MG63 (cell line): ENCODE data around the gene CCDC15. TPM values are rescaled to one million over a fixed set of nuclear protein-coding genes. Genes with fewer than 3 reads are reported as not detected.
"Not testable (repeated sequence)": the region's sequence is repeated elsewhere in the genome, so short reads cannot be mapped to it uniquely, and the experiment has no call there.

Source experiments
- DNase-seq: peaks from one replicate; pipeline ENCODE4 v3.0.0-alpha.2; 2020
- H3K27me3 ChIP-seq: fragments of 250-450 bp; sonication (Bioruptor Pico); 2 replicates; pipeline ENCODE4 v1.5.1; 2020; ENCODE audit warnings: mild to moderate bottlenecking, moderate library complexity
- H3K36me3 ChIP-seq: fragments of 250-450 bp; sonication (Bioruptor Pico); 2 replicates; pipeline ENCODE4 v1.5.1; 2020; ENCODE audit warnings: mild to moderate bottlenecking, moderate library complexity
- H3K4me3 ChIP-seq: fragments of 250-450 bp; sonication (Bioruptor Pico); 2 replicates; pipeline ENCODE4 v1.5.1; 2020; ENCODE audit warnings: mild to moderate bottlenecking, moderate library complexity
- H3K9me3 ChIP-seq: fragments of 250-450 bp; sonication (Bioruptor Pico); 2 replicates; pipeline ENCODE4 v1.5.1; 2020; ENCODE audit warnings: mild to moderate bottlenecking, moderate library complexity
- total RNA-seq: library from RNA; depleted of rRNA; stranded (reverse); fragments of >200 nt; shearing (Covaris generic); gene quantifications from 2 replicates; pipeline ENCODE4 v1.2.3, GENCODE V29; 2014; ENCODE audit warnings: low replicate concordance

CCDC15 gene
- total RNA-seq, 1 experiment from 2014 or later, result 1.5 TPM

DNA sequence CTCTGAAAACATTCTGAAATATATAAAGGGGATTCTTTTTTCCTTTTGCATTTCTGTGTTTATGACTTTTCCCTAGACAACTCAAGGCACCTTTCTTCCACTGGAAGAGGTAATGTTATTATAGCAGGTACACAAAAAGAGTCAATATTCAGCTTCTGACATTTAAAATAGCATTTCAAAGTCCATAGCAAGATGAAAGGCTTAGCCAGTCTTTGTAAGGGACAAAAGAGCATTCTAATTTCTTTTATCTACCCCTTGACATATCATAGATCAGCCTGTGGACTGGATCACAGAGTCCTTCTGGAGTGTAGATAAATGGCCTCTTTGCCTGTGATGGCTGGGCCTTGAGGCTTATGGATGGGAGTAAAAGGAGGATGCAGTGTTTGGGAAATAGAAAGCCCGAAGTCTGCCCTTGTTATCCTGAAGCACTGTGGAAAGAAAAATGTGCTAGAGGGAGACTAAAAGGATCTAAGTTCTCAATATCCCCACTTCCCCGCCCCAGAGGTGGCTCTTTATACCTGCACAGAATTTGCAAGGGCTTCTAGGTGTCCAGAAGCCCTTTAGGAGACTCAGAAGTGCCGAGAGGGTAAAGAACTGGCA is 16.6 kb upstream of the CCDC15 start:
- no peaks in the 10 kb centered on the region for H3K36me3 ChIP-seq
- no peak overlapping the region for H3K4me3 ChIP-seq
- H3K27me3 ChIP-seq, result no peaks in the 10 kb centered on the region
- no peak for DNase-seq
- no peaks in the 10 kb centered on the region for H3K9me3 ChIP-seq

DNA sequence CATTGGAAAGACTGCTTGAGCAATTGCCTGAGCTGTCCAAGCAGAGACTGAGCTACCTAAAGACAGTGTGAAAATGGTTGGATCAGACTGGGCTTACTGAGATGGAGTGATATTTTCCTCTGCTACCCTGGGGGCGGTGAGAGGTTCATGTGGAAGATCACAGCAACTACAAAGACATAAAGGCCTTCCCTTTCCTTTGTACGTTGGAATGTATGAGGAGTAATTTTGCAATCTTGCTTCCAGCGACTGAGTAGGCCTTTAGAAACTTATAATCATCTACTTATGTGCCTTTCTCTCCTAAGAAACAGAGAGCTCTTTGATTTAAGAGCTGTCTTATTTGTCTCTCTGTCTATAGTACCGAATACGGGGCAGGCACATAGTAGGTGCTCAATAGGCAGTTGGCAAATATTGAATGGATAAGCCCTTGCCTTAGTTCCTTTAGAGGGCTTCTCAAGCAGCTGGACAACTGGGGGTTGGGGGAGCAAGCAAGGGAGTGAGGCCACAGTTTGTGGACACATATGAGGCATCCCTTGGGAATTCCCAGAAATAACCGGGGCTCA is 15.7 kb upstream of the CCDC15 start:
- Histone ChIP-seq H3K36me3 (no peaks in the 10 kb centered on the region), H3K27me3 (no peaks in the 10 kb centered on the region), H3K4me3 (no peak overlapping the region), H3K9me3 (no peaks in the 10 kb centered on the region)
- DNase-seq, result no peak

GRCh38 chr11:124938970-124939369 is 15.0 kb upstream of the CCDC15 start:
- Histone ChIP-seq H3K36me3 (no peaks in the 10 kb centered on the region), H3K4me3 (no peak overlapping the region), H3K27me3 (no peaks in the 10 kb centered on the region), H3K9me3 (no peaks in the 10 kb centered on the region)
- DNase-seq, result no peak

DNA sequence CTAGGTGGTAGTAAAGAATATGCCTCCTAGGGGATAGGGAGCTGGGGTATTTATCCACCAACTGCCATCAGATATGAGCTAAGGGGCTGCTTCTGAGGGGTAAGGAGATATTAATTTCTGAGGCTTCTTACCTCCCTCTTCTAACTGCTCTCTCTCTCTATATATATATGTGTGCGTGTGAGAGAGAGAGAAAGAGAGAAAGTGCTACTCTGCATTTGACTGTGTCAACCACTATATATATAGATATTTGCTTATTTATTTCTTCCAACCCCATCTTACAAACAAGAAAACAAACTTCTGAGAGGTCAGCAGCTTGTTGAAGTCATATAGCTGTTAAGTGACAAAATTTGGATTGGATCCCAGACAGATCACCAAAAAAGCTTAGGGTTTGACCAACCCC is 12.3 kb upstream of the CCDC15 start:
- Histone ChIP-seq H3K9me3 (no peaks in the 10 kb centered on the region), H3K27me3 (no peaks in the 10 kb centered on the region), H3K4me3 (no peak overlapping the region), H3K36me3 (no peaks in the 10 kb centered on the region)
- DNase-seq, result no peak

DNA sequence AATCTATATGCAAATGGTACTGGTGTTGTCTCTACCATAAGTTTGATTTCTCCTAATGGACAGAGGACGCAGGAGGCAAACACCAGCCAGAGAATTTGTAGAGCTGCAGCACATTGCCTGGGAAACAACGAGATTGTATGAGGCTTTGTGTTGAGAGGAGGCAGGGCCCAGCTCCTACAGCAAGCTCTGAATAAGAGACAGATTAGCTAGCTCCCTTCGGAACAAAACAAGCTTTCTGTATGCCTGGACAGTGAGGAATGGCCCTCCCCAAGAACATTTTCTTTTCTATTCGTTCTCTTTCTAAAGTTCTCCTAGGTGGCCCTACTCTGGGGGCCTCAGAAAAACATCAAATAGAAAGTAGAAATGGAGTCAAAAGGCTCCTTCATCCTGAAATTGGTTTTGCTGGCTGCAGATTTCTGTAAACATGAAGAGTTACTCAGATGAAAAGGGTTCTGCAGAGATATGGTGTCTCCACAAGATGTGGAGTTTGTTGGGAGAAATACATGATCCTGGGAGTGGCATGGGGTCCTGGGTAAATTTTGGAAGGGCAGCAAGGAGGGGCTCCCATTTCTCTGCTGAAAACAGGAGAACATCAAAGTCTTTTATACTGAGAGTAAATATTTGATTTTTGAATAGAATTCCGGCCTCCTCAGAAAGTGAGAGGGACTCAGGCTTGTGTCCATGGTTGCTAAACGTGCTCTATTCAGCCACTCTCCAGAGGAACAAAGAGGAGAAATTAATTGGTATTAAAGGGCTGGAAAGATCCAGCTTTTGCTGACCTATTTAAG is 11.3 kb upstream of the CCDC15 start:
- Histone ChIP-seq H3K36me3 (no peaks in the 10 kb centered on the region), H3K4me3 (no peak overlapping the region), H3K9me3 (no peaks in the 10 kb centered on the region), H3K27me3 (no peaks in the 10 kb centered on the region)
- DNase-seq, result no peak

DNA sequence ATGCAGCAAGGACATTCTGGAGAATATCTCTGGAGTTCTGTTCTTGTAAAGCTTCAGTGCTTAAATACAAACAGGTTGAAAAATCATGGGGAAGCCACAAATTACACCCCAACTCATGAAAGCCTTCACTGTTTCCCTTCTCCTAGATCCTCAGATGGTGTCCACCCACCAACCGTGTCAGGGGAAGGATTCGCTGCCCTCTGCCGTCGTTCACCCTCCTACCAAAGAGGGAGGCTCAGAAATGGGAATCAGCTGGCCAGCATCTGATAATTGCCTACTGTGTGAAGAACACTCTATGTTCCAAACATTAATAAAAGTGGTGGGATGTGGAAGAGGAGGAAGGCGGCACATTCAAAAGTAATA is 10.8 kb upstream of the CCDC15 start:
- H3K27me3 ChIP-seq, result no peaks in the 10 kb centered on the region
- H3K9me3 ChIP-seq, result no peaks in the 10 kb centered on the region
- no peak overlapping the region for H3K4me3 ChIP-seq
- no peaks in the 10 kb centered on the region for H3K36me3 ChIP-seq
- no peak for DNase-seq

- H3K4me3 ChIP-seq, result no peak overlapping the region
- peaks cover 2% of the 10 kb centered on the region; the same call in 1 of the 2 replicates for H3K9me3 ChIP-seq
- no peaks in the 10 kb centered on the region for H3K36me3 ChIP-seq
- no peaks in the 10 kb centered on the region for H3K27me3 ChIP-seq
- no peak for DNase-seq
These were observed 10.3 kb upstream of the CCDC15 start for GRCh38 chr11:124943741-124944140.

GRCh38 chr11:124944565-124944964 is 9.4 kb upstream of the CCDC15 start:
- DNase-seq, result no peak

DNA sequence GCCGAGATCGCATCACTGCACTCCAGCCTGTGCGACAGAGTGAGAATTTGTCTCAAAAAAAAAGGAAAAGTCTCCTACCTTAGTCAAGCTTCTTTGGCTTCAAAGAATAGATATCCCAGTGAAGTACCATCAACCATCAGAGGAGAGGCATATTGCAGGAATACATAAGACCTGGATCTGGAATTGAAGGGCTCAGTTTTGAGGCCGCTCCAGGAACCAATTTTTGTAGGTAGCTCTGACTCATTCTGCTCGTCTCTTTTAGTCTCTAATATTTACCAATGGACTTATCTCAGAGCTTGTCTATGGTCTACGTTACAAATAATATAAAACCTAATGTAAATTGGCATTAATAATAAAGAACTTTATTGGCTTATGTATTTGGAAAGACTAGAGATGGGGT is 8.2 kb upstream of the CCDC15 start:
- no peak for DNase-seq
- H3K27me3 ChIP-seq, result no peaks in the 10 kb centered on the region
- peaks cover 2% of the 10 kb centered on the region; the same call in 1 of the 2 replicates for H3K9me3 ChIP-seq
- H3K36me3 ChIP-seq, result no peaks in the 10 kb centered on the region
- no peak overlapping the region for H3K4me3 ChIP-seq

More at GRCh38 chr11:124944565-124944964, 9.4 kb upstream of the CCDC15 start:
- Histone ChIP-seq H3K36me3 (no peaks in the 10 kb centered on the region), H3K9me3 (peaks cover 2% of the 10 kb centered on the region; the same call in 1 of the 2 replicates), H3K27me3 (no peaks in the 10 kb centered on the region), H3K4me3 (no peak overlapping the region)

DNA sequence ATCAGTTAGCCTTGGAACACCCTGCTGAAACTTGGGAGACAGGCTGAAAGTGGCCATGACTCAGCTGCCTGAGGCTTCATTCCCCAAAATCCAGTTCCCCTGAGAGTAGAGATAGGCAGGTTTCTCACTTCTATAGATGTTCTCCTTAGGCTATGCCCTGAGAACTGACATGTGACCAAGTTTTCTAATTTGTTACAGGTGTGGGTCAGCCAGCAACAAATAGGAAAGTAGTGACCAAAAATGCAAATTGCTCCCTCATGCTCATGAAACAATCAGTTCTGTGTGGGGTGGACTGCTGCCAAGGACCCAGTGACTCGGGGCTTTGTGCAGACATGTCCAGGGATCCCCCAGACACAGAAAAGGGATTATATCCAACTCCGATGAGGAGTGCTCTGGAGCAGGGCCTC is 7.3 kb upstream of the CCDC15 start:
- no peaks in the 10 kb centered on the region for H3K36me3 ChIP-seq
- H3K27me3 ChIP-seq, result no peaks in the 10 kb centered on the region
- H3K9me3 ChIP-seq, result peaks cover 2% of the 10 kb centered on the region; the same call in 1 of the 2 replicates
- no peak overlapping the region for H3K4me3 ChIP-seq
- peak; percentile 6 for DNase-seq

DNA sequence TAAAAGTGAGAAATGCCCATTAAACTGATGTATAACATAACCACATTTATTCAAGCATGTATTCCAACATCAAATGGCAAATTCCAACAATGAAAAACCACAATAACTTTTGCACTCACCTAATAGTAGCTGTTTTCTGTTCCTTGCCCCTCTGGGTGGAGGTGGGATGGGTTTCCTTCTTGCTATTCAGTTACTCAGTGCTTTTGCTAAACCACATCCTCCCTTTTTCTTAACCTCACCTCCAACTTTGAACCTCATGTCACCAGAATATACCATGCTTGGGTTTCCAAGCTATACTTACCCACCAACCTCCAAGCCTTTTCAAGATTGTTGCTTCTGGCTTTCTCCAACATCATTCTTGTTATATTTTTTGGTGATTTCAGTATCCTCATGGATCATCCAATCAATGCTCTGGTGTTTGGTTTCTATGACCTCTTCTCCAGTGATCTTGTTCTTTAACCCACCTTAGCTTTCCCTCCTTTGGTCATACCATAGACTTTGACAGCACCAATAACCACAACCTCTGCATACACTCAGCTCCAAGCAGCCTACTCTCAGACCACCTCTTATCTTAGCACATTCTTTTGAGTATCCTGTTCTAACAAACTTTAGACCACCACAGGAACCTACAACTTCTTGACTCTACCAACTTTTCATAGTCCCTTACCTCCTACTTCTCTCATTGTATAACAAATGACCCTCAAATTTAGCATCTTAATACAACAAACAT is 3.2 kb upstream of the CCDC15 start:
- Histone ChIP-seq H3K36me3 (no peaks in the 10 kb centered on the region), H3K9me3 (peaks cover 2% of the 10 kb centered on the region; the same call in 1 of the 2 replicates), H3K27me3 (no peaks in the 10 kb centered on the region), H3K4me3 (no peak overlapping the region)
- no peak for DNase-seq

- Histone ChIP-seq H3K4me3 (no peak overlapping the region), H3K27me3 (no peaks in the 10 kb centered on the region), H3K36me3 (no peaks in the 10 kb centered on the region), H3K9me3 (peaks cover 2% of the 10 kb centered on the region; the same call in 1 of the 2 replicates)
- no peak for DNase-seq
These were observed 2.7 kb upstream of the CCDC15 start for GRCh38 chr11:124951341-124951740.

- peak overlapping the region; percentile 72 for H3K4me3 ChIP-seq
- no peaks in the 10 kb centered on the region for H3K9me3 ChIP-seq
- H3K27me3 ChIP-seq, result no peaks in the 10 kb centered on the region
- no peaks in the 10 kb centered on the region; the same call in 1 of the 2 replicates for H3K36me3 ChIP-seq
- no peak for DNase-seq
These were observed 571 bp downstream of the CCDC15 start for GRCh38 chr11:124954590-124954955.

DNA sequence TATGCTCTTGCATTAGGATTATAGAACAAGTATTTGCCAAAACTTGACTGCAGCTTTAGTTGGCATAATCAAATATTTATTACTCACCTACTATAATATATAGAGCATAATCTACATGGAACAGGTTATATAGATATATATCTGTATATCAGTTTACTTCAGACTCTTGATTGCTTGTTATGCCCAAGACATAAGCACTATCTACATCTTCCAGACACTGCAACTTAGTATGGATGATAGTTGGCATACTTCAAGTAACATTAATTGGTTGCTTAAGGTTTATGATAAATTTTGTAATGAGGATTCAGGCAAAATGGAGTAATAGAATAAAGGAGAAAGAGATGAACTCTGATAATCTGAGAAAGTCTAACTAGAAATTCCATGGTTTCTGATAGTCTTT is 1.0 kb downstream of the CCDC15 start:
- Histone ChIP-seq H3K4me3 (peak overlapping the region; percentile 72), H3K36me3 (no peaks in the 10 kb centered on the region; the same call in 1 of the 2 replicates), H3K9me3 (no peaks in the 10 kb centered on the region), H3K27me3 (no peaks in the 10 kb centered on the region)
- DNase-seq, result no peak

DNA sequence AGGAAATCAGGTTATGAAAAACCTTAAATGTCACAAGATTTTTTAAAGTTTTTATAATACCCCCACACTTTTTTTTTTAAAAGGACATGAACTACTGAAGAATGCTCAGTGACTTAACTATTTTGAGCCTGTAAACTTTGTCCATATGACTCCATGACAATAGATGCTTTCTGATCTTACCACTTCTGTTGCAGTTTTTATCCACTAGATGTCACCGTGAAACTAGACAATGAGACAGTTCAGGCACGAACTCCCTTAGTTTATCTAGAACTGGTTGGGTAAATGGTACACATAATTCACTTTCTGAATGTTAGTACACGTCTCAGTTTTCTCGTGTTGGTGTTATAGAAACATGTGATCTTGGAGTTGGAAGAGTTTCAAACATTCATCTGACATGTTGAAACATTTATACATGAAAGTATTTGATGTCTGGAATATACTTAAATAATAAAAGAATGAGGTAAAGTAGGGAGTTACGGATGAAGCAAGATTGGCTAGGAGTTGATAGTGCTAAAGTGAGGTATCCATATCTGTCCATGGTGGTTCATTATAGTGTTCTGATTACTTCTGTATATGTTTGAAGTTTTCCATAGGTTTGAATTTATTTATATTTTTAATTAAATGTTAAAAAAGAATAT is 8.1 kb downstream of the CCDC15 start:
- Histone ChIP-seq H3K4me3 (no peak overlapping the region), H3K36me3 (peaks cover 3% of the 10 kb centered on the region), H3K9me3 (no peaks in the 10 kb centered on the region), H3K27me3 (no peaks in the 10 kb centered on the region)
- DNase-seq, result no peak

DNA sequence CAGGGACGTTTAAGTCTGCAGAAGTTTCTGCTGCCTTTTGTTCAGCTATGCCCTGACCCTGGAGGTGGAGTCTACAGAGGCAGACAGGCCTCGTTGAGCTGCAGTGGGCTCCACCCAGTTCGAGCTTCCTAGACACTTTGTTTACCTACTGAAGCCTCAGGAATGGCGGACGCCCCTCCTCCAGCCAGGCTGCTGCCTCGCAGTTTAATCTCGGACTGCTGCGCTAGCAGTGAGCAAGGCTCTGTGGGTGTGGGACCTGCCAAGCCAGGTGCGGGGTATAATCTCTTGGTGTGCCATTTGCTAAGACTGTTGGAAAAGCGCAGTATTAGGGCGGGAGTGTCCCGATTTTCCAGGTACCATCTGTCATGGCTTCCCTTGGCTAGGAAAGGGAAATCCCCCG is 14.2 kb downstream of the CCDC15 start:
- not testable (repeated sequence) for H3K9me3 ChIP-seq, H3K4me3 ChIP-seq, DNase-seq, H3K36me3 ChIP-seq, H3K27me3 ChIP-seq

- 0 out of 2 replicates have a peak, but pooled peaks cover 4% of the 10 kb centered on the region for H3K36me3 ChIP-seq
- no peaks in the 10 kb centered on the region for H3K9me3 ChIP-seq
- DNase-seq, result no peak
- H3K4me3 ChIP-seq, result no peak overlapping the region
- H3K27me3 ChIP-seq, result no peaks in the 10 kb centered on the region
These were observed 16.9 kb downstream of the CCDC15 start for GRCh38 chr11:124970925-124971324.
